Measurements from ENCODE around the gene WDR55. TPM values are rescaled to one million over a fixed set of nuclear protein-coding genes. Genes with fewer than 3 reads are reported as not detected.
A peak's percentile ranks its signal among the peaks of the same experiment; 100 is the strongest.

The WDR55 gene
- total and polyA plus RNA-seq, 2 of the 4 experiments (the other 2 are of a cell fraction): 19.0 to 20.4 TPM

GRCh38 chr5:140631831-140632365 lies 32.8 kb upstream of the WDR55 start:
- Histone ChIP-seq H3K56ac (ENCODE audit: extremely low read depth, insufficient read depth, low read length) (no peak overlapping the region), H2BK120ac (ENCODE audit: low read depth, low read length) (no peak overlapping the region), H3K23ac (ENCODE audit: low read depth, low read length) (peak overlapping the region; percentile 60; the same call in 1 of the 2 replicates), H2AFZ (replicated peaks; ENCODE audit: low read length, poor library complexity) (peak overlapping the region; percentile 95), H3K9me1 (ENCODE audit: insufficient read depth, low read length) (no peaks in the 10 kb centered on the region), H3K4ac (ENCODE audit: low read depth, low read length) (no peak overlapping the region), H2AK5ac (ENCODE audit: low read depth, low read length) (no peak overlapping the region), H3K79me1 (ENCODE audit: low read depth in 1 of 2, low read length in 2 of 2) (no peaks in the 10 kb centered on the region), H3K18ac (ENCODE audit: low read depth, low read length) (no peak overlapping the region), H2BK5ac (ENCODE audit: low read depth, low read length, poor library complexity, severe bottlenecking) (no peak overlapping the region), H3K36me3 (ENCODE audit: control insufficient read depth, insufficient read depth, low read length) (no peaks in the 10 kb centered on the region), H3K4me3 (ENCODE audit: insufficient read depth, low read depth, low read length) (peak overlapping the region; percentile 30), H3K27me3 (ENCODE audit: control insufficient read depth, insufficient read depth, low read length) (peaks cover 16% of the 10 kb centered on the region), H3K9ac (ENCODE audit: low read depth, low read length) (no peak overlapping the region), H3K14ac (replicated peaks; ENCODE audit: low read depth, low read length) (no peak overlapping the region), H4K5ac (ENCODE audit: low read depth, low read length) (no peak overlapping the region), H3K4me2 (ENCODE audit: low read depth, low read length) (peak overlapping the region; percentile 71), H4K8ac (ENCODE audit: low read depth in 2 of 2, low read length in 2 of 2) (no peak overlapping the region), H3K27ac (ENCODE audit: insufficient read depth, low read length) (no peak overlapping the region), H4K91ac (ENCODE audit: insufficient read depth, low read depth, low read length) (no peak overlapping the region), H2BK15ac (ENCODE audit: low read depth, low read length) (no peak overlapping the region), H3K4me1 (ENCODE audit: control insufficient read depth, insufficient read depth, low read length) (peaks cover 5% of the 10 kb centered on the region; the same call in 1 of the 2 replicates), H2BK20ac (ENCODE audit: low read depth, low read length) (no peak overlapping the region), H3K9me3 (ENCODE audit: control insufficient read depth, insufficient read depth, low read length) (no peaks in the 10 kb centered on the region; the same call in 1 of the 2 replicates), H4K20me1 (ENCODE audit: insufficient read depth, low read length) (no peaks in the 10 kb centered on the region), H2AK9ac (replicated peaks; ENCODE audit: low read depth, low read length, poor library complexity) (peak overlapping the region; percentile 29)
- in situ Hi-C loops (cut with MboI; ENCODE audit: low sequenced_read_pairs) (no loop called here), dilution Hi-C loops (cut with HindIII; ENCODE audit: low sequenced_read_pairs, unreplicated experiment) (no loop called here), intact Hi-C loops (cut with micrococcal nuclease) (loop anchor here (10.0 kb wide), 1 partner anchor 387 kb away; no protein-coding TSS in a partner anchor)
- DNase-seq (no peak), ATAC-seq (ENCODE audit: low read depth) (peak; percentile 25)
- TF ChIP-seq MAZ (IDR thresholded peaks at IDR 0.05; ENCODE audit: borderline replicate concordance, low read depth, low read length) (no peak), USF2 (IDR thresholded peaks at IDR 0.05; ENCODE audit: low read depth, low read length) (no peak), CHD1 (IDR thresholded peaks at IDR 0.05; ENCODE audit: low read depth, low read length) (no peak), SMC3 (IDR thresholded peaks at IDR 0.05; ENCODE audit: low read depth, low read length) (no peak), RCOR1 (IDR thresholded peaks at IDR 0.05; ENCODE audit: insufficient replicate concordance, low read length) (no peak), BHLHE40 (IDR thresholded peaks at IDR 0.05; ENCODE audit: low read depth, low read length) (no peak), MXI1 (IDR thresholded peaks at IDR 0.05; ENCODE audit: borderline replicate concordance, low read depth, low read length) (no peak), MAFK (IDR thresholded peaks at IDR 0.05; ENCODE audit: low read depth, low read length) (no peak), ELK1 (IDR thresholded peaks at IDR 0.05; ENCODE audit: borderline replicate concordance, low read depth, low read length) (no peak), RFX5 (IDR thresholded peaks at IDR 0.05; ENCODE audit: low read depth, low read length) (no peak), NFE2L2 (IDR thresholded peaks at IDR 0.05; ENCODE audit: low read depth, low read length) (no peak), FOS (IDR thresholded peaks at IDR 0.05; ENCODE audit: low read depth, low read length) (no peak), CEBPB (IDR thresholded peaks at IDR 0.05; ENCODE audit: low read depth, low read length) (no peak), RAD21 (IDR thresholded peaks at IDR 0.05; ENCODE audit: low read length) (no peak), CTCF (conservative IDR thresholded peaks at IDR 0.05; ENCODE audit: low read depth, low read length) (no peak), POLR2A (IDR thresholded peaks at IDR 0.05; ENCODE audit: low read depth, low read length) (no peak)
- CTCF ChIA-PET: no interaction called here
- BruUV-seq (replicated peaks): no TSS peak
- POLR2A ChIA-PET (ENCODE audit: unreplicated experiment): no interaction called here
- WGBS, 2 experiments (ENCODE audit: extremely low coverage in 2 of 2, insufficient read length in 1 of 2): 12% methylated on average over 20 of the region's 36 CpGs; no CpG with 5 or more reads in 1 of the 2 experiments
